Measurements from ENCODE around the gene SLC25A22. TPM values are rescaled to one million over a fixed set of nuclear protein-coding genes. Genes with fewer than 3 reads are reported as not detected.

SLC25A22 gene
- polyA plus RNA-seq, 1 experiment = 25.5 TPM

DNA sequence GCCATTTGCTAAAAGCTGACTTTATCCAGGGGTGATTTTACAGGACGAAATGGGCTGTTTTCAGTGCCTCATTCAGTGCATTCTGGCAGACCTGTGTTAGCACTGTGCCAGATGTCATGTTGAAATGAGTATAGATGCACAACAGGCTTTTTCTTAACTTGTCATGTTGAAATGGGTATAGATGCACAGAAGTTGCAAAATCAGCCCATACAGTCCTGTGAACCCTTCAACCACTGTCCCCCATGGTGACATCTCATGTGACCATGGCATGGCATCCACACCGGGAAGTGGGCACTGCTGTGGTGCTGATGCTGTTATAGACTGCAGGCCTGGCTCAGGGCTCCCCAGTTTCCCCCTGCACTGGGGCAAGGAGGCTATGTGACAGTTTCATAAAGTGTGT is 48.4 kb downstream of the SLC25A22 start:
- no peak for DNase-seq (ENCODE audit: low read depth)
- ChIA-PET CTCF (interaction anchor here (0.8 to 4.4 kb wide), 2 partner anchors 22 to 26 kb away, joined by 3 to 20 read pairs; no protein-coding TSS in a partner anchor), POLR2A (interaction anchor here (0.7 kb wide), 1 partner anchor 241 kb away, joined by 17 read pairs; no protein-coding TSS in a partner anchor)
- TF ChIP-seq, protein P1, sequence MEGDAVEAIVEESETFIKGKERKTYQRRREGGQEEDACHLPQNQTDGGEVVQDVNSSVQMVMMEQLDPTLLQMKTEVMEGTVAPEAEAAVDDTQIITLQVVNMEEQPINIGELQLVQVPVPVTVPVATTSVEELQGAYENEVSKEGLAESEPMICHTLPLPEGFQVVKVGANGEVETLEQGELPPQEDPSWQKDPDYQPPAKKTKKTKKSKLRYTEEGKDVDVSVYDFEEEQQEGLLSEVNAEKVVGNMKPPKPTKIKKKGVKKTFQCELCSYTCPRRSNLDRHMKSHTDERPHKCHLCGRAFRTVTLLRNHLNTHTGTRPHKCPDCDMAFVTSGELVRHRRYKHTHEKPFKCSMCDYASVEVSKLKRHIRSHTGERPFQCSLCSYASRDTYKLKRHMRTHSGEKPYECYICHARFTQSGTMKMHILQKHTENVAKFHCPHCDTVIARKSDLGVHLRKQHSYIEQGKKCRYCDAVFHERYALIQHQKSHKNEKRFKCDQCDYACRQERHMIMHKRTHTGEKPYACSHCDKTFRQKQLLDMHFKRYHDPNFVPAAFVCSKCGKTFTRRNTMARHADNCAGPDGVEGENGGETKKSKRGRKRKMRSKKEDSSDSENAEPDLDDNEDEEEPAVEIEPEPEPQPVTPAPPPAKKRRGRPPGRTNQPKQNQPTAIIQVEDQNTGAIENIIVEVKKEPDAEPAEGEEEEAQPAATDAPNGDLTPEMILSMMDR (IDR thresholded peaks at IDR 0.05; ENCODE audit: insufficient read depth, low read depth, low read length) = no peak
- no peak overlapping the region for H3K4me3 ChIP-seq (ENCODE audit: low read depth, low read length)
- H3K36me3 ChIP-seq (ENCODE audit: control insufficient read depth, insufficient read depth, low read length) = peaks cover 3% of the 10 kb centered on the region; the same call in 1 of the 2 replicates
- H3K27me3 ChIP-seq (ENCODE audit: control insufficient read depth, insufficient read depth, low read length) = no peaks in the 10 kb centered on the region

DNA sequence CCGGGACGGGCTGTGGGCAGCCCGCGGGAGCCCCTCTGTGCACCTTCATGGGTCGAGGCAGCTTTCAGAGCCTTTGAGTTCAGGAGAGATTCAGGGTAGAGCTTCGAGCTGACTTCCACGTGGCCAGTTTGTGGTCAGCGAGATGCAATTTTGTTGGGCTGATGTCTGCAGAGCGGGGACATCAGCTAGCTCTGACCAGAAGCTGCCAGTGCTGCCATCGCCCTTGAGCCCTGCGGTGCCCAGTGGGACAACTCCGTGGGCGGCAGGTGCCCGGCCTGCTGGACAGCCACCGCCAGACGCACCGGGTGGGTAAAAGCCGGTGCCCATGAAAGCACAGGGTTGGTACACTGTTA is 50.1 kb downstream of the SLC25A22 start:
- peaks cover 3% of the 10 kb centered on the region; the same call in 1 of the 2 replicates for H3K36me3 ChIP-seq (ENCODE audit: control insufficient read depth, insufficient read depth, low read length)
- no peak for DNase-seq (ENCODE audit: low read depth)
- TF ChIP-seq, protein P1 (IDR thresholded peaks at IDR 0.05; ENCODE audit: insufficient read depth, low read depth, low read length) = no peak
- no peaks in the 10 kb centered on the region for H3K27me3 ChIP-seq (ENCODE audit: control insufficient read depth, insufficient read depth, low read length)
- H3K4me3 ChIP-seq (ENCODE audit: low read depth, low read length) = peak overlapping the region; percentile 93
- POLR2A ChIA-PET = no interaction called here
- CTCF ChIA-PET = interaction anchor here (1.4 to 4.4 kb wide), 6 partner anchors 10 to 25 kb away, joined by 3 to 20 read pairs (median 10); no protein-coding TSS in a partner anchor

DNA sequence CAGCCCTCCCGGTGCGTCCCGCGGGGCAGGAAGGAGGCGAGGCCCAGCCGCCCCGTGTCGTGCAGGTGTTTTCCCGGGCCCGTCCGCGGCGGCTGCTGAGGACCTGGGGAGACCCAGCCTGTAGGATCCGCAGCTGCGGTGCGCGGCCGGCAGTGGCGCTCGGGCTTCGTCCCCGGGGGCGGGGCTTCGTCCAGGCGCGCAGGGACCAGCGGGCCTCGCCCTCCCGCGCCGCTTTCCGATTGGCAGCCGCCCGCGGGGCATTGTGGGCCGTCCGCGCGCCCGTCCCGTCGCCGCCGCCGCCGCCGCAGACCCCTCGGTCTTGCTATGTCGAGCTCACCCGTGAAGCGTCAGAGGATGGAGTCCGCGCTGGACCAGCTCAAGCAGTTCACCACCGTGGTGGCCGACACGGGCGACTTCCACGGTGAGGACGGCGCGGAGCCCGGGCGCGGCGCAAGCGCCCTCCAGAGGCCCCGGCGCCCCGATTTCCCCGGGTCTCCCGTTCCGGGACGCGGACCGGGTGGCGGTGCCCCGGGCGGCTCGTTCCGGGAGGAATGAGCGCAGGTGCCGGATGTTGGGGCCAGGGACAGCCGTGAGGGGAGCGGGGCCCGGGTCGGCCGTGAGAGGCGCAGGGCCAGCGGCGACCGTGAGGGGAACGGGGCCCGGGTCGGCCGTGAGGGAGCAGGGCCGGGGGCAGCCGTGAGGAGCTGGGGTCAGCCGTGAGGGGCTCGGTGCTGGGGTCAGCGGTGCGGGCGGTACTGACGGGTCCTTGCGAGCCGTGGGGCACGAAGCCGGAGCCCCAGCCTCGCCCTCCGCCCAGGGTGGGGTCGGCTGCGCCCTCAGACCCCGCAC is 50.7 kb downstream of the SLC25A22 start, which contains the start of gene TALDO1:
Gene TALDO1 (plus strand): TSS at position 307 of the 849 bp plus-strand sequence. CDS start 18 bp downstream, at position 325.
- CTCF ChIA-PET = interaction anchor here (1.0 to 4.4 kb wide), 10 partner anchors 10 to 192 kb away, joined by 3 to 20 read pairs (median 5); no protein-coding TSS in a partner anchor
- DNase-seq (ENCODE audit: low read depth) = peak; percentile 30

DNA sequence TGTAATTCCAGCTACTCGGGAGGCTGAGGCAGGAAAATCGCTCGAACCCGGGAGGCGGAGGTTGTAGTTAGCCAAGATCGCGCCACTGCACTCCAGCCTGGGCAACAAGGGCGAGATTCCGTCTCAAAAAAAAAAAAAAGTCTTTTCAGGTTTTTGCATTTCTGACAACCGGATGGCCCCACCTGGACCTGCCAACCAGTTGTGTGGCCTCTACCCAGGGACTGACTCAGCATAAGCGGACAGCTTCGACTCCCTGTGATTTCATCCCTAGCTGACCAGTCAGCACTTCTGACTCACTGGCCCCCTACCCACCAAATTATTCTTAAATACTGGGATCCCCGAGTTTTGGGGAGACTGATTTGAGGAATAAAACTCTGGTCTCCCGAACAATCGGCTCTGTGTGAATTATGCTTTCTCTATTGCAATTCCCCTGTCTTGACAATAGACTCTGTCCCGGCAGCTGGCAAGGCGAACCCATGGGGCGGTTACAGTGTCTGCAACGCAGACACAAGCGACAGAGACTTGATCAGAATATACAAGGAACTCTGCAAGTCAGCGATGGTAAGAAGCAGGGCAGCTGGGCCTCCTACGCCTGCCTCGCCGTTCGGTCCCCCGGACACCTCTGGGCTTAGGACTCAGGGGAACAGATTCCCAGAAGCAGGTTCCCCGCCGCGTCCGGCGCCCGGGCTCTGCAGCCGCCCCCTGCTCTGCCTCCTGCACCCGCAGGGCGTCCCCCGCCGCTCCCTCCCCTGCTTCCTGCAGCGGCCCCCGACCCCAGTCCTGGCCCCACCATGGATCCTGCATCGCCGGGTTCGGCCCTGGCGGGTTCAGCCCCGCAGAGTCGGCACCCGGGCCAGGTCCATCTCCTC is 51.6 kb downstream of the SLC25A22 start:
- ChIA-PET POLR2A (interaction anchor here (0.7 kb wide), 1 partner anchor 64 kb away, joined by 4 read pairs; no protein-coding TSS in a partner anchor), CTCF (interaction anchor here (0.6 to 4.4 kb wide), 12 partner anchors 9 to 192 kb away, joined by 3 to 20 read pairs (median 4); no protein-coding TSS in a partner anchor)
- Histone ChIP-seq H3K36me3 (ENCODE audit: control insufficient read depth, insufficient read depth, low read length) (no peaks in the 10 kb centered on the region), H3K27me3 (ENCODE audit: control insufficient read depth, insufficient read depth, low read length) (no peaks in the 10 kb centered on the region), H3K4me3 (ENCODE audit: low read depth, low read length) (peak overlapping the region; percentile 93)
- no peak for DNase-seq (ENCODE audit: low read depth)
- TF ChIP-seq, protein P1 (IDR thresholded peaks at IDR 0.05; ENCODE audit: insufficient read depth, low read depth, low read length) = no peak; the same call in 1 of the 2 replicates

More for the DNA sequence above, 50.7 kb downstream of the SLC25A22 start, which contains the start of gene TALDO1:
- H3K36me3 ChIP-seq (ENCODE audit: control insufficient read depth, insufficient read depth, low read length) = peaks cover 2% of the 10 kb centered on the region; the same call in 1 of the 2 replicates
- TF ChIP-seq, protein P1 (IDR thresholded peaks at IDR 0.05; ENCODE audit: insufficient read depth, low read depth, low read length) = 0 out of 2 replicates have a peak, but pooled peaks have one; percentile 8
- POLR2A ChIA-PET = no interaction called here
- H3K27me3 ChIP-seq (ENCODE audit: control insufficient read depth, insufficient read depth, low read length) = no peaks in the 10 kb centered on the region
- peak within 1 kb of the TSS; percentile 93 for H3K4me3 ChIP-seq (ENCODE audit: low read depth, low read length)

Measured in BJ (cell line).